Mucosa of descending colon (tissue), 3 donors: ENCODE measurements around the gene DHDH. TPM values are rescaled to one million over a fixed set of nuclear protein-coding genes. Genes with fewer than 3 reads are reported as not detected.

Source experiments
- ATAC-seq: fragments of 200-7000 bp; cut with Tn5 transposase; one replicate; pipeline ENCODE4 v1.9.1; 2020; ENCODE audit warnings: mild to moderate bottlenecking, moderate library complexity
- DNase-seq, 3 donors: peaks; one replicate each; pipeline ENCODE4 v3.0.0-alpha.2; 2020
- H3K36me3 ChIP-seq: fragments of 200-600 bp; one replicate; pipeline ENCODE4 v1.8.0; 2021; ENCODE audit warnings: low read depth, mild to moderate bottlenecking
- H3K4me1 ChIP-seq: fragments of 200-600 bp; one replicate; pipeline ENCODE4 v1.8.0; 2021; ENCODE audit warnings: low read depth, mild to moderate bottlenecking
- H3K4me3 ChIP-seq: fragments of 200-600 bp; one replicate; pipeline ENCODE4 v1.8.0; 2021; ENCODE audit warnings: mild to moderate bottlenecking
- H3K9me3 ChIP-seq: fragments of 200-600 bp; one replicate; pipeline ENCODE4 v1.8.0; 2021; ENCODE audit warnings: mild to moderate bottlenecking
- CTCF ChIP-seq: fragments of 200-600 bp; IDR thresholded peaks from one replicate; pipeline ENCODE4 v1.8.0; 2022; ENCODE audit warnings: antibody characterized with exemption, mild to moderate bottlenecking
- intact Hi-C, 2 donors: fragments of 100-400 bp; cut with DNase I in 1 of 2; cut with micrococcal nuclease in 1 of 2; formaldehyde crosslinking; loops; one replicate each; pipeline versions ENCODE4 v1.11.0 to v1.11.1; 2022; cut with DNase I, micrococcal nuclease
- total RNA-seq, 3 donors: library from RNA; stranded (reverse); fragmentation: NEBNext Ultra II Directional in 2 of 3; extraction: Animal tissue kit (Norgen Biotek cat#: 25700) in 2 of 3; gene quantifications; one replicate each; pipeline versions ENCODE4 v1.2.1 to v1.2.4, GENCODE V29; 2021 to 2023
- donor health status: DM: no; HTN: no; CAD: no; lungs with moderate emphysema.
- donor health status: DM: no; HTN: no; CAD: no.
- donor health status: DM: no; HTN: yes; CAD: no.

Gene DHDH
- total RNA-seq, 3 donors from 2014 or later, result 0.52 TPM; not detected in 2

- DNase-seq, result peak; percentile 99 to 100 (median 100)
- Histone ChIP-seq H3K4me3 (peak within 1 kb of the TSS; percentile 57), H3K4me1 (peaks cover 23% of the 10 kb centered on the region), H3K36me3 (no peaks in the 10 kb centered on the region), H3K9me3 (no peaks in the 10 kb centered on the region)
- intact Hi-C loops, result no loop called here
- peak; percentile 99 for TF ChIP-seq CTCF
- peak; percentile 94 for ATAC-seq
Observed at GRCh38 chr19:48993175-48994034, 59.9 kb downstream of the DHDH start, which contains the start of the genes GYS1 and RUVBL2. Gene GYS1, minus strand, starts transcription at chr19:48993309. Its CDS starts 197 bp downstream, at chr19:48993112. Gene RUVBL2, plus strand, starts transcription at chr19:48993887. Its CDS starts 25 bp downstream, at chr19:48993912.

DNA sequence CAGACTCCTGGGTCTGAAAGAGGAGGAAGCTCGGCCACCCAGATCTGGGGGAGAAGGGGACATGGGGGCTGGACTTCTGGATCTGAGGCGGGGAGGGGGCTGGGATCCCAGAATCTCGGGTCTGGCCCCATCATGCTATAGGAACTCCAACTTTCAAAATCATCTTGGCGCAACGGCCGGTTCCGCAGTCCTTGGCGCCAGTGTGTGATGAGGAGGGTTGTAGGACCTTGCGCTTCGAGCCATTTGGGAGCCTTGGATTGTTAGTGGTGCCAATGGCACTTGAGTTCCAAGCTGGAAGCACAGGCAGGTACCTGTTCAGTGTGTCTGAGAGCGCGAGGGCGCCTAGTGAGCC lies 60.5 kb downstream of the DHDH start:
- Histone ChIP-seq H3K4me1 (peaks cover 23% of the 10 kb centered on the region), H3K4me3 (peak overlapping the region; percentile 57), H3K9me3 (no peaks in the 10 kb centered on the region), H3K36me3 (no peaks in the 10 kb centered on the region)
- intact Hi-C loops, result no loop called here
- ATAC-seq, result no peak
- no peak for DNase-seq
- TF ChIP-seq CTCF, result no peak

Other genes with a start within 250 kb of the DHDH start
- 100 to 1,000 TPM in 2 of 3 donors, 10 to 100 TPM in 1; 44.7 to 137 (median 116) TPM for gene FUT2, start 237.7 kb upstream of the DHDH start, total RNA-seq
- 1 to 10 TPM in 1 of 3 donors, under 1 TPM in 2; 0.31 to 2.4 (median 0.61) TPM for gene MAMSTR, start 214.0 kb upstream of the DHDH start, total RNA-seq
- gene RASIP1, start 193.1 kb upstream of the DHDH start, total RNA-seq, result 1 to 10 TPM; 1.7 to 8.6 (median 3.2) TPM
- gene IZUMO1, start 186.8 kb upstream of the DHDH start, total RNA-seq, result not detected
- 1 to 10 TPM in 1 of 3 donors, under 1 TPM in 2; 0.17 to 1.5 (median 0.72) TPM for gene FUT1, start 181.1 kb upstream of the DHDH start, total RNA-seq
- gene FGF21, start 178.2 kb upstream of the DHDH start, total RNA-seq, result not detected
- 10 to 100 TPM; 46.6 to 82.6 (median 57.4) TPM for gene BCAT2, start 122.7 kb upstream of the DHDH start, total RNA-seq
- 10 to 100 TPM in 1 of 3 donors, 1 to 10 TPM in 2; 2.4 to 10.1 (median 2.4) TPM for gene HSD17B14, start 97.2 kb upstream of the DHDH start, total RNA-seq
- 10 to 100 TPM in 2 of 3 donors, 1 to 10 TPM in 1; 4.6 to 30.2 (median 21.5) TPM for gene PLEKHA4, start 65.1 kb upstream of the DHDH start, total RNA-seq
- gene PPP1R15A, start 61.3 kb upstream of the DHDH start, total RNA-seq, result 10 to 100 TPM; 31.8 to 47.7 (median 44.6) TPM
- under 1 TPM in 1 of 3 donors, not detected in 2; 0.32 TPM for gene TULP2, start 35.0 kb upstream of the DHDH start, total RNA-seq
- 100 to 1,000 TPM; 171 to 219 (median 205) TPM for gene NUCB1, start 33.4 kb upstream of the DHDH start, total RNA-seq
- gene BAX, start 21.2 kb downstream of the DHDH start, total RNA-seq, result 100 to 1,000 TPM in 2 of 3 donors, 10 to 100 TPM in 1; 90.2 to 128 (median 125) TPM
- 1,000 to 10,000 TPM; 1,659 to 1,792 (median 1,691) TPM for gene FTL, start 31.6 kb downstream of the DHDH start, total RNA-seq
- gene GYS1, start 59.6 kb downstream of the DHDH start, total RNA-seq, result 10 to 100 TPM; 40.1 to 49.3 (median 40.2) TPM
- gene RUVBL2, start 60.2 kb downstream of the DHDH start, total RNA-seq, result 10 to 100 TPM; 47.4 to 68.8 (median 57.3) TPM
- gene LHB, start 83.4 kb downstream of the DHDH start, total RNA-seq, result under 1 TPM in 1 of 3 donors, not detected in 2; 0.65 TPM
- not detected for gene CGB3, start 90.6 kb downstream of the DHDH start, total RNA-seq
- not detected for gene CGB2, start 98.2 kb downstream of the DHDH start, total RNA-seq
- gene CGB1, start 103.2 kb downstream of the DHDH start, total RNA-seq, result not detected
- not detected for gene CGB5, start 110.1 kb downstream of the DHDH start, total RNA-seq
- gene CGB8, start 115.4 kb downstream of the DHDH start, total RNA-seq, result not detected
- not detected for gene CGB7, start 124.0 kb downstream of the DHDH start, total RNA-seq
- gene NTF4, start 131.1 kb downstream of the DHDH start, total RNA-seq, result not detected
- gene KCNA7, start 139.0 kb downstream of the DHDH start, total RNA-seq, result not detected
- 100 to 1,000 TPM; 136 to 257 (median 200) TPM for gene SNRNP70, start 151.8 kb downstream of the DHDH start, total RNA-seq
- 10 to 100 TPM in 2 of 3 donors, 1 to 10 TPM in 1; 7.2 to 20.4 (median 11.7) TPM for gene LIN7B, start 180.7 kb downstream of the DHDH start, total RNA-seq
- gene C19orf73, start 185.4 kb downstream of the DHDH start, total RNA-seq, result 1 to 10 TPM; 1.8 to 3.2 (median 2.1) TPM
- gene PPFIA3, start 185.8 kb downstream of the DHDH start, total RNA-seq, result 10 to 100 TPM; 15.1 to 21.4 (median 19.6) TPM
- gene HRC, start 221.7 kb downstream of the DHDH start, total RNA-seq, result 1 to 10 TPM in 2 of 3 donors, under 1 TPM in 1; 0.73 to 1.9 (median 1.2) TPM
- gene TRPM4, start 224.1 kb downstream of the DHDH start, total RNA-seq, result 100 to 1,000 TPM; 182 to 398 (median 274) TPM